Measurements from ENCODE around the gene ZNF141. TPM values are rescaled to one million over a fixed set of nuclear protein-coding genes. Genes with fewer than 3 reads are reported as not detected.
"Not testable (repeated sequence)": the region's sequence is repeated elsewhere in the genome, so short reads cannot be mapped to it uniquely, and the experiment has no call there.

ZNF141 gene
- 10 to 100 TPM in 1 of 2 donors, 1 to 10 TPM in 1; 9.0 to 10.2 TPM for total RNA-seq
- long read RNA-seq, partial matches to known transcripts: 0 of 6 reads
- long read RNA-seq, other reads (novel, unspliced or antisense): 0 of 6 reads

GRCh38 chr4:337143-337931 is at the start of gene ZNF141:
ZNF141 (plus strand) TSS chr4:337814; CDS start chr4:337984, 170 bp downstream.
- ATAC-seq (peak; percentile 96 to 98), DNase-seq (peak; percentile 97)
- intact Hi-C loops (cut with DNase I): no loop called here

GRCh38 chr4:288891-289290 is 48.7 kb upstream of the ZNF141 start:
- no peak for ATAC-seq
- intact Hi-C loops (cut with DNase I): no loop called here

GRCh38 chr4:294732-295131 is 42.9 kb upstream of the ZNF141 start:
- intact Hi-C loops (cut with DNase I): no loop called here
- ATAC-seq (no peak), DNase-seq (no peak)

More at GRCh38 chr4:288891-289290, 48.7 kb upstream of the ZNF141 start:
- no peak for DNase-seq

- no peak for DNase-seq
- ATAC-seq: no peak
- intact Hi-C loops (cut with DNase I): no loop called here
Observed at GRCh38 chr4:302381-302780, 35.2 kb upstream of the ZNF141 start.

- intact Hi-C loops (cut with DNase I); DNase-seq; ATAC-seq: not testable (repeated sequence)
Observed at GRCh38 chr4:304516-304915, 33.1 kb upstream of the ZNF141 start.

GRCh38 chr4:304969-305680 is 32.5 kb upstream of the ZNF141 start, which contains the start of gene ZNF732:
ZNF732 (minus strand) TSS chr4:305474; CDS start chr4:305310, 164 bp downstream.
- ATAC-seq: peak; percentile 86 to 97
- DNase-seq: peak; percentile 68
- intact Hi-C loops (cut with DNase I): no loop called here

- intact Hi-C loops (cut with DNase I): no loop called here
- ATAC-seq: no peak
Observed at GRCh38 chr4:306551-306961, 31.1 kb upstream of the ZNF141 start.

GRCh38 chr4:309807-310206 is 27.8 kb upstream of the ZNF141 start:
- no peak for DNase-seq
- ATAC-seq: no peak

More at GRCh38 chr4:306551-306961, 31.1 kb upstream of the ZNF141 start:
- DNase-seq: no peak

GRCh38 chr4:314296-314903 is 23.2 kb upstream of the ZNF141 start:
- intact Hi-C loops (cut with DNase I): no loop called here
- DNase-seq (no peak), ATAC-seq (no peak)

More at GRCh38 chr4:309807-310206, 27.8 kb upstream of the ZNF141 start:
- intact Hi-C loops (cut with DNase I): no loop called here

GRCh38 chr4:328729-329128 is 8.9 kb upstream of the ZNF141 start:
- intact Hi-C loops (cut with DNase I): no loop called here

GRCh38 chr4:335515-335914 is 2.1 kb upstream of the ZNF141 start:
- ATAC-seq: no peak
- intact Hi-C loops (cut with DNase I): no loop called here

More at GRCh38 chr4:328729-329128, 8.9 kb upstream of the ZNF141 start:
- DNase-seq (no peak), ATAC-seq (no peak)

GRCh38 chr4:336099-336892 is 1.3 kb upstream of the ZNF141 start:
- intact Hi-C loops (cut with DNase I): no loop called here
- peak; percentile 32 to 35 for ATAC-seq

More at GRCh38 chr4:335515-335914, 2.1 kb upstream of the ZNF141 start:
- no peak for DNase-seq

GRCh38 chr4:336893-337142 is 796 bp upstream of the ZNF141 start:
- DNase-seq (no peak), ATAC-seq (peak in 1 of 2 donors; percentile 19)
- intact Hi-C loops (cut with DNase I): no loop called here

More at GRCh38 chr4:336099-336892, 1.3 kb upstream of the ZNF141 start:
- peak; percentile 68 for DNase-seq

- ATAC-seq (peak; percentile 24 to 44), DNase-seq (peak; percentile 52)
- intact Hi-C loops (cut with DNase I): no loop called here
Observed at GRCh38 chr4:337932-338758, 531 bp downstream of the ZNF141 start.

- DNase-seq (peak; percentile 22), ATAC-seq (no peak)
- intact Hi-C loops (cut with DNase I): no loop called here
Observed at GRCh38 chr4:338759-339097, 1.1 kb downstream of the ZNF141 start.

GRCh38 chr4:340011-340410 is 2.4 kb downstream of the ZNF141 start:
- ATAC-seq (no peak), DNase-seq (no peak)
- intact Hi-C loops (cut with DNase I): no loop called here

- ATAC-seq (no peak), DNase-seq (no peak)
- intact Hi-C loops (cut with DNase I): loop anchor here in 1 of 2 donors (5.0 kb wide), 1 partner anchor 74 kb away; no protein-coding TSS in a partner anchor
Observed at GRCh38 chr4:373062-373839, 35.6 kb downstream of the ZNF141 start.

Data from left cardiac atrium (tissue), 4 donors.